H1 (cell line): Measurements from ENCODE around the gene TRIM27. TPM values are rescaled to one million over a fixed set of nuclear protein-coding genes. Genes with fewer than 3 reads are reported as not detected.
A peak's percentile ranks its signal among the peaks of the same experiment; 100 is the strongest.

ENCODE experiments used
- CBX8 ChIP-seq: fragments of 300-800, 300-1000 bp; sonication (generic); IDR thresholded peaks from 2 replicates; pipeline ENCODE4 v1.7.1; 2016; ENCODE audit warnings: low read depth, low read length, borderline replicate concordance
- RBBP5 ChIP-seq: IDR thresholded peaks from 2 replicates; pipeline ENCODE4 v1.7.1; 2012; ENCODE audit warnings: low read depth, mild to moderate bottlenecking, inconsistent platforms, low read length, moderate library complexity, borderline replicate concordance
- polyA plus RNA-seq, 7 experiments: library from polyadenylated mRNA; depleted of rRNA in 3 of 7; stranded (reverse) in 5 of 7; unstranded in 2 of 7; fragments of >200 nt in 5 of 7; fragments of 200-250 nt in 2 of 7; gene quantifications; 1 replicate in 5 of 7; 2 replicates in 1 of 7; 4 replicates in 1 of 7; pipeline versions ENCODE4 v1.2.1 to v1.2.3, GENCODE V29; 2011 to 2013; ENCODE audit warnings: missing spikeins in 2 of 7, mixed read lengths in 2 of 7
- total RNA-seq: library from RNA; stranded (reverse); fragmentation: NEBNext Ultra II Directional; extraction: Animal tissue kit (Norgen Biotek cat#: 25700); gene quantifications from 2 replicates; pipeline ENCODE4 v1.2.1, GENCODE V29; 2021
- TF ChIP-seq, protein P1 (sequence below), 3 experiments: IDR thresholded peaks; 1 replicate in 2 of 3; 2 replicates in 1 of 3; pipeline versions ENCODE4 v1.5.1 to v1.6.1; 2011; ENCODE audit warnings: low read length in 3 of 3, mild to moderate bottlenecking in 3 of 3, inconsistent platforms in 2 of 3, low read depth in 1 of 3, moderate library complexity in 1 of 3; ENCODE audit not compliant: insufficient read depth in 1 of 3; ENCODE audit errors: control extremely low read depth in 1 of 3
- TF ChIP-seq, protein P2 (sequence below): IDR thresholded peaks from 2 replicates; pipeline ENCODE4 v1.6.1; 2012; ENCODE audit warnings: inconsistent platforms
- TF ChIP-seq, protein P3 (sequence below): IDR thresholded peaks from 2 replicates; pipeline ENCODE4 v1.6.1; 2012; ENCODE audit warnings: low read length, inconsistent platforms

TRIM27 gene
- total and polyA plus RNA-seq, 2 of the 8 experiments (the other 6 are each of a cell fraction or from before 2014, with no cell fraction given), result 76.4 to 85.9 TPM

DNA sequence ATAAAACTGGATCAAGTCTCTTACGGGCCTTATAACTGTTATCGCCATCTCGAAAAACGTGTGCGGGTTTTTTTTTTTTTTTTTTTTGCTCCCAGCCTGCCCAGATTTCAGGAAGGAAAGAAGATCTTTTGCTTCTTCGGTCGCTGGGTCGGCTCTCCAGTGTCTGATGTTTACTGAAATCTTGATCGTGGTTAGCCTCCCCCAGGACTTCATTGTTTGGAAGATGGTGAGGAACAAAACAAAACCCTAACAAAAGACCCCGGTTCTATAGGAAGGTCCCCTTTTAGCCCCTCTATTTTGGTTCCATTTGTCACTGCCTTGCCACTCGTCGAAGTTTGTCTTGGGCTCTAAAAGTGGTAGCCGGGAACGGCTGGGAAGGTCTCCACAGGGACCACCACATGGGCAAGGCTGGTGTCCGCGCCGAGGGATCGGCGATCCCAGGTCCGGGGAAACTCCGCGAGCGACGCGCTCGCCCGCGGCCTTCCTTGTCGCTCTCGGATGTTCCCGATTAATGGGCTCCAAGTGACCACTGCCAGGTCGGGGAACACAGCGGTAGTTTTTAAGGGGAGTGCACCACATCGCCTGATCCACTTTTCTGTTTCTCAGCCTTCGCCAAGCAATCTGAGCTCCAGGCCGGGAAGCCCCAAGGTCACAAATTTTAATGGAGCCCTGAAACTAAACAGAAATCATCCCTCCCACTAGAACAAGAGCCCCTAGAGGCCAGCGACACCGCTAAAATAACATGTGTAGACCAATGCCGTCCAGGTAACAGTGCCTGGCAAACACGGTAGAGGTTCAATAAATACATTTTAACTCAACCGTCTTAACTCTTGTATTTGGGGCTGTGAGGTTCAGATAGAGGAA, 27.0 kb downstream of the TRIM27 start (continued):
- TF ChIP-seq, protein P1, sequence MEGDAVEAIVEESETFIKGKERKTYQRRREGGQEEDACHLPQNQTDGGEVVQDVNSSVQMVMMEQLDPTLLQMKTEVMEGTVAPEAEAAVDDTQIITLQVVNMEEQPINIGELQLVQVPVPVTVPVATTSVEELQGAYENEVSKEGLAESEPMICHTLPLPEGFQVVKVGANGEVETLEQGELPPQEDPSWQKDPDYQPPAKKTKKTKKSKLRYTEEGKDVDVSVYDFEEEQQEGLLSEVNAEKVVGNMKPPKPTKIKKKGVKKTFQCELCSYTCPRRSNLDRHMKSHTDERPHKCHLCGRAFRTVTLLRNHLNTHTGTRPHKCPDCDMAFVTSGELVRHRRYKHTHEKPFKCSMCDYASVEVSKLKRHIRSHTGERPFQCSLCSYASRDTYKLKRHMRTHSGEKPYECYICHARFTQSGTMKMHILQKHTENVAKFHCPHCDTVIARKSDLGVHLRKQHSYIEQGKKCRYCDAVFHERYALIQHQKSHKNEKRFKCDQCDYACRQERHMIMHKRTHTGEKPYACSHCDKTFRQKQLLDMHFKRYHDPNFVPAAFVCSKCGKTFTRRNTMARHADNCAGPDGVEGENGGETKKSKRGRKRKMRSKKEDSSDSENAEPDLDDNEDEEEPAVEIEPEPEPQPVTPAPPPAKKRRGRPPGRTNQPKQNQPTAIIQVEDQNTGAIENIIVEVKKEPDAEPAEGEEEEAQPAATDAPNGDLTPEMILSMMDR (IDR thresholded peaks at IDR 0.05; ENCODE audit: control extremely low read depth in 1 of 3, insufficient read depth in 1 of 3, low read depth in 1 of 3, low read length in 3 of 3), result peak in 2 of 3 experiments; percentile 1 to 29; a peak in 2 of 4 replicates
- TF ChIP-seq, protein P2, sequence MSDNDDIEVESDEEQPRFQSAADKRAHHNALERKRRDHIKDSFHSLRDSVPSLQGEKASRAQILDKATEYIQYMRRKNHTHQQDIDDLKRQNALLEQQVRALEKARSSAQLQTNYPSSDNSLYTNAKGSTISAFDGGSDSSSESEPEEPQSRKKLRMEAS, result peak; percentile 22; the same call in 1 of the 2 replicates
- TF ChIP-seq RBBP5, result peak; percentile 98
- TF ChIP-seq CBX8, result no peak
- TF ChIP-seq, protein P3, sequence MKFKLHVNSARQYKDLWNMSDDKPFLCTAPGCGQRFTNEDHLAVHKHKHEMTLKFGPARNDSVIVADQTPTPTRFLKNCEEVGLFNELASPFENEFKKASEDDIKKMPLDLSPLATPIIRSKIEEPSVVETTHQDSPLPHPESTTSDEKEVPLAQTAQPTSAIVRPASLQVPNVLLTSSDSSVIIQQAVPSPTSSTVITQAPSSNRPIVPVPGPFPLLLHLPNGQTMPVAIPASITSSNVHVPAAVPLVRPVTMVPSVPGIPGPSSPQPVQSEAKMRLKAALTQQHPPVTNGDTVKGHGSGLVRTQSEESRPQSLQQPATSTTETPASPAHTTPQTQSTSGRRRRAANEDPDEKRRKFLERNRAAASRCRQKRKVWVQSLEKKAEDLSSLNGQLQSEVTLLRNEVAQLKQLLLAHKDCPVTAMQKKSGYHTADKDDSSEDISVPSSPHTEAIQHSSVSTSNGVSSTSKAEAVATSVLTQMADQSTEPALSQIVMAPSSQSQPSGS, result no peak; the same call in 1 of the 2 replicates
